HepG2 (cell line): ENCODE measurements around the gene NKD1. TPM values are rescaled to one million over a fixed set of nuclear protein-coding genes. Genes with fewer than 3 reads are reported as not detected.

Experiments used
- ATAC-seq: fragments of 200-7000 bp; cut with Tn5 transposase; 3 replicates; pipeline ENCODE4 v1.9.1; 2020; ENCODE audit warnings: mild to moderate bottlenecking, moderate library complexity
- BruUV-seq: library from RNA; stranded (reverse); fragments of 400-500 nt; replicated peaks from 2 replicates; lab custom pipeline; 2021; lab: Mats Ljungman, UMichigan
- CTCF ChIA-PET: fragments of 300-600 bp; formaldehyde crosslinking; extraction: SDS; loops from one replicate; lab custom pipeline; 2021; ENCODE audit warnings: low total read pairs, inconsistent platforms, low intra/inter-chr PET ratio; lab: Yijun Ruan, JAX
- POLR2A ChIA-PET: fragments of 350-600 bp; sonication (Branson Sonifier 250); formaldehyde crosslinking; loops from one replicate; lab custom pipeline; 2020; ENCODE audit warnings: antibody characterized with exemption, inconsistent platforms; lab: Yijun Ruan, JAX
- DNase-seq: peaks from one replicate; pipeline ENCODE4 v3.0.0-alpha.2; 2015; ENCODE audit warnings: low spot score
- FAIRE-seq: peaks from 3 replicates; lab custom pipeline; 2011; peaks lifted over from hg19 to GRCh38; lab: Jason Lieb, UNC
- H2AFZ ChIP-seq: one replicate; pipeline ENCODE4 v1.6.1; 2011; ENCODE audit warnings: low read length, inconsistent platforms
- H3K27ac ChIP-seq: fragments of 300-600 bp; 3 replicates; pipeline ENCODE4 v1.8.0; 2011; ENCODE audit warnings: mixed run types, mild to moderate bottlenecking, mixed read lengths, low read length, inconsistent platforms; ENCODE audit not compliant: insufficient read depth; ENCODE audit errors: extremely low read length
- H3K27me3 ChIP-seq, 2 experiments: fragments of 200-600 bp in 1 of 2; 2 replicates in 1 of 2; 3 replicates in 1 of 2; pipeline versions ENCODE4 v1.6.0 to v1.8.0; 2011; ENCODE audit warnings: low read length in 2 of 2, mild to moderate bottlenecking in 2 of 2, moderate library complexity in 2 of 2, inconsistent platforms in 1 of 2; ENCODE audit not compliant: insufficient read depth in 2 of 2, control insufficient read depth in 1 of 2
- H3K36me3 ChIP-seq, 2 experiments: fragments of 200-600 bp in 1 of 2; replicated peaks in 1 of 2; 2 replicates in 1 of 2; 3 replicates in 1 of 2; pipeline versions ENCODE4 v1.5.1 to v1.8.0; 2011; ENCODE audit warnings: low read length in 2 of 2, inconsistent platforms in 1 of 2; ENCODE audit not compliant: insufficient read depth in 2 of 2, control insufficient read depth in 1 of 2
- H3K4me1 ChIP-seq: 2 replicates; pipeline ENCODE4 v1.5.1; 2012; ENCODE audit warnings: low read length, inconsistent platforms; ENCODE audit not compliant: insufficient read depth
- H3K4me2 ChIP-seq: 2 replicates; pipeline ENCODE4 v1.6.0; 2011; ENCODE audit warnings: low read depth, low read length, inconsistent platforms
- H3K4me3 ChIP-seq, 3 experiments: fragments of 200-600 bp in 1 of 3; sonication (generic), shearing (Covaris generic) in 1 of 3; replicated peaks in 1 of 3; 2 replicates each; pipeline ENCODE4 v1.5.1; 2011 to 2016; ENCODE audit warnings: low read length in 3 of 3, inconsistent platforms in 2 of 3, low read depth in 2 of 3, mild to moderate bottlenecking in 2 of 3, control low read depth in 1 of 3, mixed read lengths in 1 of 3; ENCODE audit not compliant: insufficient read depth in 1 of 3
- H3K79me2 ChIP-seq: one replicate; pipeline ENCODE4 v1.6.1; 2011; ENCODE audit warnings: low read length, inconsistent platforms; ENCODE audit not compliant: insufficient read depth
- H3K9ac ChIP-seq: 2 replicates; pipeline ENCODE4 v1.6.0; 2011; ENCODE audit warnings: mild to moderate bottlenecking, low read depth, low read length, inconsistent platforms; ENCODE audit not compliant: insufficient read depth
- H3K9me3 ChIP-seq: 2 replicates; pipeline ENCODE4 v1.5.1; 2012; ENCODE audit warnings: mild to moderate bottlenecking, low read length
- H4K20me1 ChIP-seq: 2 replicates; pipeline ENCODE4 v1.6.0; 2011; ENCODE audit warnings: inconsistent platforms, mild to moderate bottlenecking, low read length, moderate library complexity; ENCODE audit not compliant: insufficient read depth
- CHD2 ChIP-seq: IDR thresholded peaks from 2 replicates; pipeline ENCODE4 v1.6.1; 2011; ENCODE audit warnings: low read depth, low read length, improper control_type of control experiment
- EHMT2 ChIP-seq: fragments of 200-600 bp; sonication (generic); IDR thresholded peaks from 2 replicates; pipeline ENCODE4 v1.7.0; 2017; ENCODE audit warnings: antibody characterized with exemption, low read depth, low read length, borderline replicate concordance
- NFKBIZ ChIP-seq: IDR thresholded peaks from 2 replicates; pipeline ENCODE4 v1.6.1; 2018; ENCODE audit warnings: missing genetic modification reagents, missing compliant biosample characterization
- RCOR2 ChIP-seq: IDR thresholded peaks from 2 replicates; pipeline ENCODE4 v1.6.1; 2016; ENCODE audit warnings: missing biosample characterization, missing genetic modification reagents
- REPIN1 ChIP-seq: sonication (generic); formaldehyde crosslinking; IDR thresholded peaks from 2 replicates; pipeline ENCODE4 v1.8.0; 2022; ENCODE audit warnings: missing genetic modification reagents, low read depth, mild to moderate bottlenecking, borderline replicate concordance
- SNRNP70 ChIP-seq: fragments of 200-400 bp; formaldehyde crosslinking; IDR thresholded peaks from 2 replicates; pipeline ENCODE4 v1.6.1; 2017; ENCODE audit warnings: mild to moderate bottlenecking, low read depth, low read length, moderate library complexity
- YY1 ChIP-seq: IDR thresholded peaks from 2 replicates; pipeline ENCODE4 v1.6.1; 2011; ENCODE audit warnings: low read length, low read depth, moderate library complexity, mild to moderate bottlenecking; ENCODE audit not compliant: insufficient read depth, insufficient replicate concordance
- ZMYM3 ChIP-seq: sonication (generic); formaldehyde crosslinking; IDR thresholded peaks from 2 replicates; pipeline ENCODE4 v1.5.1; 2020; ENCODE audit warnings: mild to moderate bottlenecking, missing genetic modification reagents
- ZNF124 ChIP-seq: sonication (generic); formaldehyde crosslinking; IDR thresholded peaks from 2 replicates; pipeline ENCODE4 v1.4.0; 2020; ENCODE audit warnings: missing genetic modification reagents
- ZNF543 ChIP-seq: sonication (generic); formaldehyde crosslinking; IDR thresholded peaks from 2 replicates; pipeline ENCODE4 v1.4.0; 2020; ENCODE audit warnings: mild to moderate bottlenecking, missing genetic modification reagents
- ZNF563 ChIP-seq: sonication (generic); formaldehyde crosslinking; IDR thresholded peaks from 2 replicates; pipeline ENCODE4 v1.8.0; 2022; ENCODE audit warnings: mild to moderate bottlenecking, moderate library complexity, missing genetic modification reagents
- ZNF747 ChIP-seq: sonication (generic); formaldehyde crosslinking; IDR thresholded peaks from 2 replicates; pipeline ENCODE4 v1.8.1; 2023; ENCODE audit warnings: missing genetic modification reagents, mild to moderate bottlenecking, borderline replicate concordance
- ZNF878 ChIP-seq: sonication (generic); formaldehyde crosslinking; IDR thresholded peaks from 2 replicates; pipeline ENCODE4 v1.8.1; 2023; ENCODE audit warnings: mild to moderate bottlenecking, missing genetic modification reagents, moderate library complexity
- ZSCAN21 ChIP-seq: sonication (generic); formaldehyde crosslinking; IDR thresholded peaks from 2 replicates; pipeline ENCODE4 v1.8.0; 2022; ENCODE audit warnings: mild to moderate bottlenecking, missing genetic modification reagents, moderate library complexity, borderline replicate concordance
- WGBS: methylation state at CpG from one replicate; pipeline ENCODE4 v1.1.6; 2017; ENCODE audit warnings: low lambda C conversion rate; 5-methylcytosine and 5-hydroxymethylcytosine counted together
- in situ Hi-C: cut with HindIII; loops from 2 replicates; pipeline ENCODE4 v1.10.0; 2017; ENCODE audit warnings: low pct_unique_long_range_greater_than_20kb; ENCODE audit not compliant: extremely low pct_ligation_motif_present
- intact Hi-C: fragments of 100-400 bp; cut with micrococcal nuclease; formaldehyde crosslinking; loops from one replicate; pipeline ENCODE4 v1.10.0; 2022; ENCODE audit not compliant: unreplicated experiment
- polyA plus RNA-seq, 8 experiments: library from polyadenylated mRNA; depleted of rRNA in 3 of 8; stranded (reverse) in 7 of 8; unstranded in 1 of 8; fragments of >200 nt; fragmentation: Illumina TruSeq in 4 of 8; extraction: Trizol in 4 of 8; gene quantifications; 2 replicates each; pipeline versions ENCODE4 v1.2.1 to v1.2.3, GENCODE V29; 2011 to 2016; ENCODE audit warnings: low read depth in 4 of 8, missing spikeins in 1 of 8, mixed read lengths in 1 of 8; ENCODE audit not compliant: insufficient read depth in 1 of 8
- total RNA-seq, 5 experiments: library from RNA; depleted of rRNA; stranded (reverse); fragments of >200 nt; fragmentation: Illumina TruSeq; extraction: Trizol; gene quantifications; 2 replicates each; pipeline ENCODE4 v1.2.3, GENCODE V29; 2016; ENCODE audit warnings: low read depth in 1 of 5
- TF ChIP-seq, protein P1 (sequence below): sonication (generic); formaldehyde crosslinking; IDR thresholded peaks from 2 replicates; pipeline ENCODE4 v1.4.0; 2020; ENCODE audit warnings: missing genetic modification reagents, borderline replicate concordance
- TF ChIP-seq, protein P2 (sequence below): sonication (generic); formaldehyde crosslinking; IDR thresholded peaks from 2 replicates; pipeline ENCODE4 v1.5.1; 2020; ENCODE audit warnings: mild to moderate bottlenecking, missing genetic modification reagents, moderate library complexity
- TF ChIP-seq, protein P3 (sequence below): sonication (generic); formaldehyde crosslinking; IDR thresholded peaks from 2 replicates; pipeline ENCODE4 v1.8.1; 2023; ENCODE audit warnings: missing genetic modification reagents, inconsistent platforms, borderline replicate concordance

NKD1 gene
- total and polyA plus RNA-seq, 2 of the 13 experiments (the other 11 are each of a cell fraction or from before 2014, with no cell fraction given), result 70.4 to 121 TPM

DNA sequence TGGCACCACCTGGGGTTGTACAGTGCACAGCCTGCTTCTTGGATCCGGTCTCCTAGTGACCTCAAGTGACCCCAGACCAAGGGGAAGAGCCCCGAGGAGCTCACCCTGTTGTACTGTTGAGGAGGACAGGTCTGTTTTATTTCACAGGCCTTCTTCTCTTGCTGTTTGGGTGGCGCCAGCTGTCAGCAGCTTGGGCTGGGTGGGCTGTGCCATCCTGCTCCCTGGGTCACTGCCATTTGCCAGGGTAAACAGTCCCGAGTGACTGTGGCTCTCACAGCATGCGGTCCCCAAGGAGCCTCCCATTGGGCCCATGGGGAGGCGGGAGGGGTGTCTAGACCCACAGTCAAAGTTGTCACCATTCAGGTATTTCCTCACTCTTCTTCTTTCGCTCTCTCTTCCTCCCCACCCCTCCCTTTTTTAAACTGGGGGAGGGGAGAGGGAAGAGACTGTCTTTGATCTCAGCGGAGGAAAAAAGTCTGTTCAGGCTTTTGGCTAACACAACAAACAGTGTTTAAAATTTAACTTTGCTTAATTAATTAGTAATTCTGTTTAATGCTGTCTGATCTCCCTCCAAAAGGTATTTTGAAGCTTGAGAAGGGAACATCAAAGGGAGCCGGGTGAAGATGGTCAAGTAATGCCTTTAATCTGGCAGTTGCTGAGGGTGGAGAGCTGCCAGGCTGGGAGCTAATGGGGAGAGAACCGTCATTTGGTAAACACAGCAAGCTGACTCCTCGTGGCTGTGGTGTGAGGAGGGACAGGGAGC lies 68.9 kb downstream of the NKD1 start:
- BruUV-seq, result no TSS peak
- intact Hi-C loops, result no loop called here
- H3K9ac ChIP-seq, result peak overlapping the region; percentile 8; the same call in 1 of the 2 replicates
- ATAC-seq (peak; percentile 46), FAIRE-seq (peak; percentile 80), DNase-seq (peak; percentile 89)
- in situ Hi-C loops, result no loop called here
- WGBS, result 49% methylated on average over 11 of the region's 11 CpGs
- peak overlapping the region; percentile 67 for H3K27ac ChIP-seq
- H3K27me3 ChIP-seq, result no peaks in the 10 kb centered on the region
- H3K4me3 ChIP-seq, result no peak overlapping the region
- POLR2A ChIA-PET, result interaction anchor here (1.3 to 1.9 kb wide), 4 partner anchors 10 to 69 kb away, joined by 3 read pairs; partner anchors contain the start of gene NKD1
- H3K9me3 ChIP-seq, result no peaks in the 10 kb centered on the region
- H3K4me2 ChIP-seq, result no peak overlapping the region
- CTCF ChIA-PET, result no interaction called here
- no peak overlapping the region for H2AFZ ChIP-seq
- peaks cover 79 to 99% of the 10 kb centered on the region in 2 experiments for H3K36me3 ChIP-seq
- H4K20me1 ChIP-seq, result peaks cover 79% of the 10 kb centered on the region
- H3K79me2 ChIP-seq, result peaks cover 26% of the 10 kb centered on the region
- peaks cover 92% of the 10 kb centered on the region for H3K4me1 ChIP-seq
- no peak for TF ChIP-seq ZSCAN21 (CRISPR knock-in tag)
- no peak for TF ChIP-seq ZNF563
- peak; percentile 54; the same call in 1 of the 2 replicates for TF ChIP-seq RCOR2 (CRISPR knock-in tag)
- no peak for TF ChIP-seq ZNF124 (CRISPR knock-in tag)
- TF ChIP-seq ZNF543 (CRISPR knock-in tag), result no peak
- no peak for TF ChIP-seq ZNF878 (CRISPR knock-in tag)
- TF ChIP-seq, protein P1, sequence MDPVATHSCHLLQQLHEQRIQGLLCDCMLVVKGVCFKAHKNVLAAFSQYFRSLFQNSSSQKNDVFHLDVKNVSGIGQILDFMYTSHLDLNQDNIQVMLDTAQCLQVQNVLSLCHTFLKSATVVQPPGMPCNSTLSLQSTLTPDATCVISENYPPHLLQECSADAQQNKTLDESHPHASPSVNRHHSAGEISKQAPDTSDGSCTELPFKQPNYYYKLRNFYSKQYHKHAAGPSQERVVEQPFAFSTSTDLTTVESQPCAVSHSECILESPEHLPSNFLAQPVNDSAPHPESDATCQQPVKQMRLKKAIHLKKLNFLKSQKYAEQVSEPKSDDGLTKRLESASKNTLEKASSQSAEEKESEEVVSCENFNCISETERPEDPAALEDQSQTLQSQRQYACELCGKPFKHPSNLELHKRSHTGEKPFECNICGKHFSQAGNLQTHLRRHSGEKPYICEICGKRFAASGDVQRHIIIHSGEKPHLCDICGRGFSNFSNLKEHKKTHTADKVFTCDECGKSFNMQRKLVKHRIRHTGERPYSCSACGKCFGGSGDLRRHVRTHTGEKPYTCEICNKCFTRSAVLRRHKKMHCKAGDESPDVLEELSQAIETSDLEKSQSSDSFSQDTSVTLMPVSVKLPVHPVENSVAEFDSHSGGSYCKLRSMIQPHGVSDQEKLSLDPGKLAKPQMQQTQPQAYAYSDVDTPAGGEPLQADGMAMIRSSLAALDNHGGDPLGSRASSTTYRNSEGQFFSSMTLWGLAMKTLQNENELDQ (CRISPR knock-in tag), result no peak
- TF ChIP-seq NFKBIZ (CRISPR knock-in tag), result no peak
- no peak for TF ChIP-seq SNRNP70
- no peak for TF ChIP-seq CHD2
- 0 out of 2 replicates have a peak, but pooled peaks have one; percentile 67 for TF ChIP-seq ZNF747
- TF ChIP-seq, protein P2, sequence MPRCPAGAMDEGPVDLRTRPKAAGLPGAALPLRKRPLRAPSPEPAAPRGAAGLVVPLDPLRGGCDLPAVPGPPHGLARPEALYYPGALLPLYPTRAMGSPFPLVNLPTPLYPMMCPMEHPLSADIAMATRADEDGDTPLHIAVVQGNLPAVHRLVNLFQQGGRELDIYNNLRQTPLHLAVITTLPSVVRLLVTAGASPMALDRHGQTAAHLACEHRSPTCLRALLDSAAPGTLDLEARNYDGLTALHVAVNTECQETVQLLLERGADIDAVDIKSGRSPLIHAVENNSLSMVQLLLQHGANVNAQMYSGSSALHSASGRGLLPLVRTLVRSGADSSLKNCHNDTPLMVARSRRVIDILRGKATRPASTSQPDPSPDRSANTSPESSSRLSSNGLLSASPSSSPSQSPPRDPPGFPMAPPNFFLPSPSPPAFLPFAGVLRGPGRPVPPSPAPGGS, result no peak
- TF ChIP-seq, protein P3, sequence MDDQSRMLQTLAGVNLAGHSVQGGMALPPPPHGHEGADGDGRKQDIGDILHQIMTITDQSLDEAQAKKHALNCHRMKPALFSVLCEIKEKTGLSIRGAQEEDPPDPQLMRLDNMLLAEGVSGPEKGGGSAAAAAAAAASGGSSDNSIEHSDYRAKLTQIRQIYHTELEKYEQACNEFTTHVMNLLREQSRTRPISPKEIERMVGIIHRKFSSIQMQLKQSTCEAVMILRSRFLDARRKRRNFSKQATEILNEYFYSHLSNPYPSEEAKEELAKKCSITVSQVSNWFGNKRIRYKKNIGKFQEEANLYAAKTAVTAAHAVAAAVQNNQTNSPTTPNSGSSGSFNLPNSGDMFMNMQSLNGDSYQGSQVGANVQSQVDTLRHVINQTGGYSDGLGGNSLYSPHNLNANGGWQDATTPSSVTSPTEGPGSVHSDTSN (CRISPR knock-in tag), result no peak
- no peak for TF ChIP-seq ZMYM3 (CRISPR knock-in tag)
- no peak for TF ChIP-seq YY1
- no peak for TF ChIP-seq EHMT2
- TF ChIP-seq REPIN1 (CRISPR knock-in tag), result no peak
